Neural cell (in vitro differentiated cells): ENCODE measurements around the gene DCAF6. TPM values are rescaled to one million over a fixed set of nuclear protein-coding genes. Genes with fewer than 3 reads are reported as not detected.

ENCODE experiments used
- H2AFZ ChIP-seq: fragments of 200-600, 300-800 bp; sonication (generic), shearing (Covaris generic); 2 replicates; pipeline ENCODE4 v1.6.0; 2014; ENCODE audit warnings: low read depth, mild to moderate bottlenecking, antibody characterized with exemption, low read length, moderate library complexity
- H3F3A ChIP-seq: fragments of 200-600 bp; shearing (Covaris generic); 2 replicates; pipeline ENCODE4 v1.6.1; 2016; ENCODE audit warnings: mild to moderate bottlenecking, moderate library complexity, mixed read lengths, antibody characterized with exemption, low read length; ENCODE audit not compliant: insufficient read depth, poor library complexity, severe bottlenecking
- H3K27ac ChIP-seq: fragments of 200-600, 300-800 bp; sonication (generic), shearing (Covaris generic); 2 replicates; pipeline ENCODE4 v1.5.1; 2014; ENCODE audit warnings: mild to moderate bottlenecking, low read length, moderate library complexity
- H3K27me3 ChIP-seq: fragments of 300-800, 200-600 bp; sonication (generic), shearing (Covaris generic); 2 replicates; pipeline ENCODE4 v1.6.0; 2014; ENCODE audit warnings: mild to moderate bottlenecking, low read depth, low read length, moderate library complexity; ENCODE audit not compliant: insufficient read depth
- H3K36me3 ChIP-seq: fragments of 300-800, 200-600 bp; sonication (generic), shearing (Covaris generic); 2 replicates; pipeline ENCODE4 v1.5.1; 2014; ENCODE audit warnings: mild to moderate bottlenecking, antibody characterized with exemption, low read length, moderate library complexity; ENCODE audit not compliant: insufficient read depth
- H3K4me2 ChIP-seq: fragments of 300-800, 200-600 bp; sonication (generic), shearing (Covaris generic); 2 replicates; pipeline ENCODE4 v1.6.0; 2014; ENCODE audit warnings: mild to moderate bottlenecking, low read length
- H3K4me3 ChIP-seq: fragments of 300-800, 200-600 bp; sonication (generic), shearing (Covaris generic); 2 replicates; pipeline ENCODE4 v1.5.1; 2014; ENCODE audit warnings: mild to moderate bottlenecking, low read length, moderate library complexity
- H3K79me2 ChIP-seq: fragments of 200-600 bp; shearing (Covaris generic); replicated peaks from 2 replicates; pipeline ENCODE4 v1.6.0; 2014; ENCODE audit warnings: mild to moderate bottlenecking, low read length, moderate library complexity; ENCODE audit not compliant: insufficient read depth
- H3K9ac ChIP-seq: fragments of 300-800, 200-600 bp; sonication (generic), shearing (Covaris generic); 2 replicates; pipeline ENCODE4 v1.6.1; 2016; ENCODE audit warnings: mild to moderate bottlenecking, low read length, mixed read lengths
- H3K9me2 ChIP-seq: fragments of 200-600 bp; shearing (Covaris generic); 2 replicates; pipeline ENCODE4 v1.6.1; 2016; ENCODE audit warnings: mild to moderate bottlenecking, low read length, mixed read lengths; ENCODE audit not compliant: insufficient read depth
- H3K9me3 ChIP-seq: fragments of 200-600, 300-800 bp; sonication (generic), shearing (Covaris generic); 2 replicates; pipeline ENCODE4 v1.6.1; 2016; ENCODE audit warnings: mild to moderate bottlenecking, mixed run types, low read length, moderate library complexity, mixed read lengths
- H4K20me1 ChIP-seq: fragments of 200-600 bp; shearing (Covaris generic); 2 replicates; pipeline ENCODE4 v1.6.1; 2016; ENCODE audit warnings: mild to moderate bottlenecking, mixed run types; ENCODE audit not compliant: insufficient read depth
- EP300 ChIP-seq: fragments of 450-650 bp; conservative IDR thresholded peaks from 2 replicates; pipeline ENCODE4 v1.6.1; 2014; ENCODE audit warnings: antibody characterized with exemption, mild to moderate bottlenecking, moderate library complexity; ENCODE audit not compliant: poor library complexity, severe bottlenecking
- EZH2 ChIP-seq: fragments of 200-600, 300-800 bp; shearing (Covaris generic), sonication (generic); IDR thresholded peaks from 2 replicates; pipeline ENCODE4 v1.6.1; 2014; ENCODE audit warnings: antibody characterized with exemption, low read length, borderline replicate concordance, mild to moderate bottlenecking; ENCODE audit not compliant: insufficient read depth, poor library complexity, severe bottlenecking
- MXI1 ChIP-seq: fragments of 450-650 bp; conservative IDR thresholded peaks from 2 replicates; pipeline ENCODE4 v1.6.1; 2014; ENCODE audit warnings: antibody characterized with exemption, mild to moderate bottlenecking; ENCODE audit not compliant: poor library complexity, severe bottlenecking
- POLR2AphosphoS5 ChIP-seq: IDR thresholded peaks from 2 replicates; pipeline ENCODE4 v1.6.1; 2012
- RAD21 ChIP-seq: fragments of 450-650 bp; conservative IDR thresholded peaks from 2 replicates; pipeline ENCODE4 v1.6.1; 2014; ENCODE audit warnings: antibody characterized with exemption, mild to moderate bottlenecking, moderate library complexity
- SMC3 ChIP-seq: fragments of 450-650 bp; conservative IDR thresholded peaks from 2 replicates; pipeline ENCODE4 v1.6.1; 2014; ENCODE audit warnings: antibody characterized with exemption, mild to moderate bottlenecking, moderate library complexity; ENCODE audit not compliant: poor library complexity
- TAF1 ChIP-seq: IDR thresholded peaks from 2 replicates; pipeline ENCODE4 v1.6.1; 2012; ENCODE audit warnings: low read depth
- polyA plus RNA-seq: library from polyadenylated mRNA; depleted of rRNA; stranded (reverse); fragments of >200 nt; gene quantifications from 2 replicates; pipeline ENCODE4 v1.2.3, GENCODE V29; 2014
- TF ChIP-seq, protein P1 (sequence below): IDR thresholded peaks from 2 replicates; pipeline ENCODE4 v1.6.1; 2012; ENCODE audit warnings: borderline replicate concordance
- TF ChIP-seq, protein P2 (sequence below): fragments of 450-650 bp; IDR thresholded peaks from 2 replicates; pipeline ENCODE4 v1.5.1; 2014; ENCODE audit warnings: antibody characterized with exemption, mild to moderate bottlenecking, moderate library complexity; ENCODE audit not compliant: poor library complexity, severe bottlenecking

DCAF6 gene
- polyA plus RNA-seq, 1 donor from 2014 or later: 44.8 TPM

DNA sequence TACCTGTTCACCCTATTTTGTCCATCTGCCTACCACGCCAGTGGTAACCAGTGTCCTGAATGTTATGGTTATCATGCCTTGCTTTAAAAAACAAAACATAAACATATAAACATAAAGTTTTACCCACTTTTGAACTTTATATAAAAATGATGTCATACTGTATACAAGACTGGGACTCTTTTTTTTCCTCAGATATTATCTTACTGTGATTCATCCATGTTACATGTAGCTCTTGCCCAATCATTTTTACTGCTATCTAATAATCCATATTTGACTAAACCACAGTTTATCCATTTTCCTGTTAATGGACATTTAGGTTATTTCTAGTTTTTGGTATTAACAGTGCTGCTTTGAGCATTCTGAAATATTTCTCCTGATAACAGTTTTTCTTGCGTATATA is 121.4 kb downstream of the DCAF6 start:
- no peak overlapping the region for H3K9ac ChIP-seq
- TF ChIP-seq, protein P1, sequence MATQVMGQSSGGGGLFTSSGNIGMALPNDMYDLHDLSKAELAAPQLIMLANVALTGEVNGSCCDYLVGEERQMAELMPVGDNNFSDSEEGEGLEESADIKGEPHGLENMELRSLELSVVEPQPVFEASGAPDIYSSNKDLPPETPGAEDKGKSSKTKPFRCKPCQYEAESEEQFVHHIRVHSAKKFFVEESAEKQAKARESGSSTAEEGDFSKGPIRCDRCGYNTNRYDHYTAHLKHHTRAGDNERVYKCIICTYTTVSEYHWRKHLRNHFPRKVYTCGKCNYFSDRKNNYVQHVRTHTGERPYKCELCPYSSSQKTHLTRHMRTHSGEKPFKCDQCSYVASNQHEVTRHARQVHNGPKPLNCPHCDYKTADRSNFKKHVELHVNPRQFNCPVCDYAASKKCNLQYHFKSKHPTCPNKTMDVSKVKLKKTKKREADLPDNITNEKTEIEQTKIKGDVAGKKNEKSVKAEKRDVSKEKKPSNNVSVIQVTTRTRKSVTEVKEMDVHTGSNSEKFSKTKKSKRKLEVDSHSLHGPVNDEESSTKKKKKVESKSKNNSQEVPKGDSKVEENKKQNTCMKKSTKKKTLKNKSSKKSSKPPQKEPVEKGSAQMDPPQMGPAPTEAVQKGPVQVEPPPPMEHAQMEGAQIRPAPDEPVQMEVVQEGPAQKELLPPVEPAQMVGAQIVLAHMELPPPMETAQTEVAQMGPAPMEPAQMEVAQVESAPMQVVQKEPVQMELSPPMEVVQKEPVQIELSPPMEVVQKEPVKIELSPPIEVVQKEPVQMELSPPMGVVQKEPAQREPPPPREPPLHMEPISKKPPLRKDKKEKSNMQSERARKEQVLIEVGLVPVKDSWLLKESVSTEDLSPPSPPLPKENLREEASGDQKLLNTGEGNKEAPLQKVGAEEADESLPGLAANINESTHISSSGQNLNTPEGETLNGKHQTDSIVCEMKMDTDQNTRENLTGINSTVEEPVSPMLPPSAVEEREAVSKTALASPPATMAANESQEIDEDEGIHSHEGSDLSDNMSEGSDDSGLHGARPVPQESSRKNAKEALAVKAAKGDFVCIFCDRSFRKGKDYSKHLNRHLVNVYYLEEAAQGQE: no peak
- TF ChIP-seq, protein P2, sequence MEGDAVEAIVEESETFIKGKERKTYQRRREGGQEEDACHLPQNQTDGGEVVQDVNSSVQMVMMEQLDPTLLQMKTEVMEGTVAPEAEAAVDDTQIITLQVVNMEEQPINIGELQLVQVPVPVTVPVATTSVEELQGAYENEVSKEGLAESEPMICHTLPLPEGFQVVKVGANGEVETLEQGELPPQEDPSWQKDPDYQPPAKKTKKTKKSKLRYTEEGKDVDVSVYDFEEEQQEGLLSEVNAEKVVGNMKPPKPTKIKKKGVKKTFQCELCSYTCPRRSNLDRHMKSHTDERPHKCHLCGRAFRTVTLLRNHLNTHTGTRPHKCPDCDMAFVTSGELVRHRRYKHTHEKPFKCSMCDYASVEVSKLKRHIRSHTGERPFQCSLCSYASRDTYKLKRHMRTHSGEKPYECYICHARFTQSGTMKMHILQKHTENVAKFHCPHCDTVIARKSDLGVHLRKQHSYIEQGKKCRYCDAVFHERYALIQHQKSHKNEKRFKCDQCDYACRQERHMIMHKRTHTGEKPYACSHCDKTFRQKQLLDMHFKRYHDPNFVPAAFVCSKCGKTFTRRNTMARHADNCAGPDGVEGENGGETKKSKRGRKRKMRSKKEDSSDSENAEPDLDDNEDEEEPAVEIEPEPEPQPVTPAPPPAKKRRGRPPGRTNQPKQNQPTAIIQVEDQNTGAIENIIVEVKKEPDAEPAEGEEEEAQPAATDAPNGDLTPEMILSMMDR: no peak
- TF ChIP-seq EP300 (no peak), RAD21 (no peak), TAF1 (no peak), POLR2AphosphoS5 (no peak), SMC3 (no peak), MXI1 (no peak), EZH2 (no peak)
- no peak overlapping the region for H3K27ac ChIP-seq
- H4K20me1 ChIP-seq: no peaks in the 10 kb centered on the region
- H3K36me3 ChIP-seq: no peaks in the 10 kb centered on the region
- H3K4me2 ChIP-seq: no peak overlapping the region
- H3K9me3 ChIP-seq: no peaks in the 10 kb centered on the region
- no peaks in the 10 kb centered on the region for H3K27me3 ChIP-seq
- no peaks in the 10 kb centered on the region for H3F3A ChIP-seq
- no peak overlapping the region for H3K4me3 ChIP-seq
- H3K79me2 ChIP-seq: no peaks in the 10 kb centered on the region
- no peaks in the 10 kb centered on the region for H3K9me2 ChIP-seq
- no peak overlapping the region for H2AFZ ChIP-seq

DNA sequence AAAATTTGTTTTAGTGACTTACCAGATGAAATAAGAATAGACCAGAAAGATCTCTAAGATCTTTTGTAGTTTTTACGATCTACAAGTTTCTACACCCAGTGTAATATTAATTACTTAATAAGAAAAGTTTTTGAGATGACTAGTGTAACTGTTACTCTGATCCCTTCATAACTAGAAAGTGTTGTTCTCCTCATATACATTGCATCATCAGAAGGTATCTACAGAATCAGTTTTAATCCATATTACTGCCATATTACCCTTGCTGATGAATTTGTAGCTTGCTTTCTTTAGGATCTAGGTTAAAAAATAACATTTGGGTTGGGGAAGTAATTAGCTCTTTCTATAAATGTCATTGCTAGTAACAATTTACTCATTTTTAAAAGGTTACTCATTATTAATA is 127.7 kb downstream of the DCAF6 start:
- Histone ChIP-seq H3K9ac (no peak overlapping the region), H2AFZ (no peak overlapping the region), H3K27ac (no peak overlapping the region), H3K36me3 (no peaks in the 10 kb centered on the region), H3K27me3 (no peaks in the 10 kb centered on the region), H3K79me2 (no peaks in the 10 kb centered on the region), H3K9me3 (no peaks in the 10 kb centered on the region), H3K4me3 (no peak overlapping the region), H4K20me1 (no peaks in the 10 kb centered on the region), H3F3A (no peaks in the 10 kb centered on the region), H3K4me2 (no peak overlapping the region), H3K9me2 (no peaks in the 10 kb centered on the region)
- no peak for TF ChIP-seq POLR2AphosphoS5
- no peak for TF ChIP-seq RAD21

DNA sequence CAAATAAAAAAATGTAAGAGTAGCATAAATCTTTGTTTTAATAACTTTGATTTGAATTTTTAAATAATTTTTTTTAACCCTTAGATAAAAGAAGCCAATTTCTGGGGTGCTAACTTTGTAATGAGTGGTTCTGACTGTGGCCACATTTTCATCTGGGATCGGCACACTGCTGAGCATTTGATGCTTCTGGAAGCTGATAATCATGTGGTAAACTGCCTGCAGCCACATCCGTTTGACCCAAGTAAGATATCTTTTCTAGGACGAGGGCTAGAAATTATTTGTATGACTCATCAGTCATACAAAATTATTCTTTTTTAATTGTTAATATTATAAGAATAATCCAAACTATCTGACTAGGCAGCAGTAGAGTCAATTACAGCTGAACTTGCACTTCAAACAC is 129.0 kb downstream of the DCAF6 start:
- TF ChIP-seq TAF1: no peak
- TF ChIP-seq, protein P1: no peak
- no peak for TF ChIP-seq POLR2AphosphoS5
- no peak for TF ChIP-seq EZH2
- no peak for TF ChIP-seq SMC3
- no peak for TF ChIP-seq RAD21
- TF ChIP-seq, protein P2: no peak
- no peak for TF ChIP-seq MXI1
- no peak for TF ChIP-seq EP300
- Histone ChIP-seq H3K4me3 (no peak overlapping the region), H3F3A (no peaks in the 10 kb centered on the region), H4K20me1 (no peaks in the 10 kb centered on the region), H3K27me3 (no peaks in the 10 kb centered on the region), H3K9ac (no peak overlapping the region), H2AFZ (no peak overlapping the region), H3K79me2 (no peaks in the 10 kb centered on the region), H3K4me2 (no peak overlapping the region), H3K9me2 (no peaks in the 10 kb centered on the region), H3K9me3 (no peaks in the 10 kb centered on the region), H3K36me3 (no peaks in the 10 kb centered on the region), H3K27ac (no peak overlapping the region)
